ENCODE results near the gene SLC39A13. TPM values are rescaled to one million over a fixed set of nuclear protein-coding genes. Genes with fewer than 3 reads are reported as not detected.

Gene SLC39A13
- total and polyA plus RNA-seq, 2 of the 13 experiments (the other 11 are each of a cell fraction or from before 2014, with no cell fraction given) = 15.3 to 30.5 TPM

DNA sequence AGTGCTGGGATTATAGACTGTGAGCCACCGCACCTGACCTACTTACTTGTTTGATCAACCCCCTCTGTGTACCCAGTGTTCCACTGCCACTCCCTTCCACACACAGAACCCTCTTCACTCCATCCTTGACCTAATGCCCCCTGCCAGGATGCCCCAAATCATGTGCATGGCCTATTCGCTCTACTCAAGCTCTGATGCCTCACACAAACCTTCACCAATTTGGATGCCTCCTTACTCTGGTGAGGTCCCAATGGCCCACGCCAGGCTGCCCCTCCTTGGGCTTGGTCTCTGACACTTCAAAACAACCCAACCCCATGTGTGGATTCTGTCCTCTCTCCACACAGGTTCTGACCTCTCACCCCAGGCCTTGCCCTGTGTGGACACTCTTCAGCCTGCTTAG is 27.3 kb downstream of the SLC39A13 start (continued):
- TF ChIP-seq YY1 (IDR thresholded peaks at IDR 0.05; ENCODE audit: insufficient read depth, insufficient replicate concordance, low read depth, low read length) (no peak), KDM3A (CRISPR knock-in tag; IDR thresholded peaks at IDR 0.05; ENCODE audit: low read depth) (no peak), HDAC1 (CRISPR knock-in tag; IDR thresholded peaks at IDR 0.05) (peak; percentile 45; the same call in 1 of the 2 replicates), MXI1 (IDR thresholded peaks at IDR 0.05; ENCODE audit: borderline replicate concordance, low read depth, low read length) (peak; percentile 21; the same call in 1 of the 3 replicates), ADNP (CRISPR knock-in tag; IDR thresholded peaks at IDR 0.05) (peak; percentile 33; the same call in 1 of the 2 replicates), RAD51 (IDR thresholded peaks at IDR 0.05; ENCODE audit: borderline replicate concordance) (no peak), SAP130 (CRISPR knock-in tag; IDR thresholded peaks at IDR 0.05; ENCODE audit: low read depth) (0 out of 2 replicates have a peak, but pooled peaks have one; percentile 14), GABPA (IDR thresholded peaks at IDR 0.05; ENCODE audit: low read depth, low read length) (no peak), GABPA (CRISPR knock-in tag; IDR thresholded peaks at IDR 0.05; ENCODE audit: low read depth) (no peak), CC2D1A (CRISPR knock-in tag; IDR thresholded peaks at IDR 0.05) (no peak), BCL6 (CRISPR knock-in tag; IDR thresholded peaks at IDR 0.05) (peak; percentile 80), MIER3 (CRISPR knock-in tag; IDR thresholded peaks at IDR 0.05; ENCODE audit: borderline replicate concordance) (peak; percentile 69), RBAK (CRISPR knock-in tag; IDR thresholded peaks at IDR 0.05) (no peak), ZNF766 (CRISPR knock-in tag; IDR thresholded peaks at IDR 0.05; ENCODE audit: borderline replicate concordance) (no peak), ZKSCAN1 (IDR thresholded peaks at IDR 0.05; ENCODE audit: low read length) (no peak), HMGA1 (CRISPR knock-in tag; conservative IDR thresholded peaks at IDR 0.05) (no peak), RARA (CRISPR knock-in tag; IDR thresholded peaks at IDR 0.05) (peak; percentile 94), EHMT2 (IDR thresholded peaks at IDR 0.05; ENCODE audit: borderline replicate concordance, low read depth, low read length) (no peak), SNAPC2 (CRISPR knock-in tag; IDR thresholded peaks at IDR 0.05) (no peak), TCF7 (IDR thresholded peaks at IDR 0.05; ENCODE audit: low read depth) (peak; percentile 45; the same call in 1 of the 2 replicates), KLF12 (CRISPR knock-in tag; IDR thresholded peaks at IDR 0.05; ENCODE audit: borderline replicate concordance) (no peak)
- TF ChIP-seq, protein P1, sequence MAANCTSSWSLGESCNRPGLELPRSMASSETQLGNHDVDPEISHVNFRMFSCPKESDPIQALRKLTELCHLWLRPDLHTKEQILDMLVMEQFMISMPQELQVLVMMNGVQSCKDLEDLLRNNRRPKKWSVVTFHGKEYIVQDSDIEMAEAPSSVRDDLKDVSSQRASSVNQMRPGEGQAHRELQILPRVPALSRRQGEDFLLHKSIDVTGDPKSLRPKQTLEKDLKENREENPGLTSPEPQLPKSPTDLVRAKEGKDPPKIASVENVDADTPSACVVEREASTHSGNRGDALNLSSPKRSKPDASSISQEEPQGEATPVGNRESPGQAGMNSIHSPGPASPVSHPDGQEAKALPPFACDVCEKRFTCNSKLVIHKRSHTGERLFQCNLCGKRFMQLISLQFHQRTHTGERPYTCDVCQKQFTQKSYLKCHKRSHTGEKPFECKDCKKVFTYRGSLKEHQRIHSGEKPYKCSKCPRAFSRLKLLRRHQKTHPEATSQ (CRISPR knock-in tag; IDR thresholded peaks at IDR 0.05; ENCODE audit: borderline replicate concordance) = no peak
- TF ChIP-seq, protein P2, sequence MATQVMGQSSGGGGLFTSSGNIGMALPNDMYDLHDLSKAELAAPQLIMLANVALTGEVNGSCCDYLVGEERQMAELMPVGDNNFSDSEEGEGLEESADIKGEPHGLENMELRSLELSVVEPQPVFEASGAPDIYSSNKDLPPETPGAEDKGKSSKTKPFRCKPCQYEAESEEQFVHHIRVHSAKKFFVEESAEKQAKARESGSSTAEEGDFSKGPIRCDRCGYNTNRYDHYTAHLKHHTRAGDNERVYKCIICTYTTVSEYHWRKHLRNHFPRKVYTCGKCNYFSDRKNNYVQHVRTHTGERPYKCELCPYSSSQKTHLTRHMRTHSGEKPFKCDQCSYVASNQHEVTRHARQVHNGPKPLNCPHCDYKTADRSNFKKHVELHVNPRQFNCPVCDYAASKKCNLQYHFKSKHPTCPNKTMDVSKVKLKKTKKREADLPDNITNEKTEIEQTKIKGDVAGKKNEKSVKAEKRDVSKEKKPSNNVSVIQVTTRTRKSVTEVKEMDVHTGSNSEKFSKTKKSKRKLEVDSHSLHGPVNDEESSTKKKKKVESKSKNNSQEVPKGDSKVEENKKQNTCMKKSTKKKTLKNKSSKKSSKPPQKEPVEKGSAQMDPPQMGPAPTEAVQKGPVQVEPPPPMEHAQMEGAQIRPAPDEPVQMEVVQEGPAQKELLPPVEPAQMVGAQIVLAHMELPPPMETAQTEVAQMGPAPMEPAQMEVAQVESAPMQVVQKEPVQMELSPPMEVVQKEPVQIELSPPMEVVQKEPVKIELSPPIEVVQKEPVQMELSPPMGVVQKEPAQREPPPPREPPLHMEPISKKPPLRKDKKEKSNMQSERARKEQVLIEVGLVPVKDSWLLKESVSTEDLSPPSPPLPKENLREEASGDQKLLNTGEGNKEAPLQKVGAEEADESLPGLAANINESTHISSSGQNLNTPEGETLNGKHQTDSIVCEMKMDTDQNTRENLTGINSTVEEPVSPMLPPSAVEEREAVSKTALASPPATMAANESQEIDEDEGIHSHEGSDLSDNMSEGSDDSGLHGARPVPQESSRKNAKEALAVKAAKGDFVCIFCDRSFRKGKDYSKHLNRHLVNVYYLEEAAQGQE (IDR thresholded peaks at IDR 0.05; ENCODE audit: borderline replicate concordance in 1 of 2, low read depth in 1 of 2, low read length in 2 of 2) = peak in 1 of 2 experiments; percentile 32; a peak in 1 of 4 replicates
- TF ChIP-seq, protein P3, sequence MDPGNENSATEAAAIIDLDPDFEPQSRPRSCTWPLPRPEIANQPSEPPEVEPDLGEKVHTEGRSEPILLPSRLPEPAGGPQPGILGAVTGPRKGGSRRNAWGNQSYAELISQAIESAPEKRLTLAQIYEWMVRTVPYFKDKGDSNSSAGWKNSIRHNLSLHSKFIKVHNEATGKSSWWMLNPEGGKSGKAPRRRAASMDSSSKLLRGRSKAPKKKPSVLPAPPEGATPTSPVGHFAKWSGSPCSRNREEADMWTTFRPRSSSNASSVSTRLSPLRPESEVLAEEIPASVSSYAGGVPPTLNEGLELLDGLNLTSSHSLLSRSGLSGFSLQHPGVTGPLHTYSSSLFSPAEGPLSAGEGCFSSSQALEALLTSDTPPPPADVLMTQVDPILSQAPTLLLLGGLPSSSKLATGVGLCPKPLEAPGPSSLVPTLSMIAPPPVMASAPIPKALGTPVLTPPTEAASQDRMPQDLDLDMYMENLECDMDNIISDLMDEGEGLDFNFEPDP (CRISPR knock-in tag; conservative IDR thresholded peaks at IDR 0.05) = no peak
- TF ChIP-seq, protein P4, sequence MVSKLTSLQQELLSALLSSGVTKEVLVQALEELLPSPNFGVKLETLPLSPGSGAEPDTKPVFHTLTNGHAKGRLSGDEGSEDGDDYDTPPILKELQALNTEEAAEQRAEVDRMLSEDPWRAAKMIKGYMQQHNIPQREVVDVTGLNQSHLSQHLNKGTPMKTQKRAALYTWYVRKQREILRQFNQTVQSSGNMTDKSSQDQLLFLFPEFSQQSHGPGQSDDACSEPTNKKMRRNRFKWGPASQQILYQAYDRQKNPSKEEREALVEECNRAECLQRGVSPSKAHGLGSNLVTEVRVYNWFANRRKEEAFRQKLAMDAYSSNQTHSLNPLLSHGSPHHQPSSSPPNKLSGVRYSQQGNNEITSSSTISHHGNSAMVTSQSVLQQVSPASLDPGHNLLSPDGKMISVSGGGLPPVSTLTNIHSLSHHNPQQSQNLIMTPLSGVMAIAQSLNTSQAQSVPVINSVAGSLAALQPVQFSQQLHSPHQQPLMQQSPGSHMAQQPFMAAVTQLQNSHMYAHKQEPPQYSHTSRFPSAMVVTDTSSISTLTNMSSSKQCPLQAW (CRISPR knock-in tag; IDR thresholded peaks at IDR 0.05) = 0 out of 2 replicates have a peak, but pooled peaks have one; percentile 46
